Uterus (tissue), 4 donors: ENCODE results near the gene UBASH3A. TPM values are rescaled to one million over a fixed set of nuclear protein-coding genes. Genes with fewer than 3 reads are reported as not detected.

Source experiments
- DNase-seq, 2 donors: peaks; one replicate each; pipeline ENCODE4 v3.0.0-alpha.2; 2019 to 2020
- H3K27ac ChIP-seq, 2 donors: fragments of 200-600 bp; sonication (generic); 1 replicate in 1 of 2; 2 replicates in 1 of 2; pipeline ENCODE4 v1.5.1; 2016 to 2018
- H3K27me3 ChIP-seq, 2 donors: fragments of 200-600 bp; sonication (generic); one replicate each; pipeline ENCODE4 v1.5.1; 2018 to 2019; ENCODE audit warnings: control low read depth in 1 of 2
- H3K36me3 ChIP-seq, 2 donors: fragments of 200-600 bp; sonication (generic); one replicate each; pipeline ENCODE4 v1.5.1; 2019; ENCODE audit warnings: control low read depth in 1 of 2
- H3K4me1 ChIP-seq, 2 donors: fragments of 200-600 bp; sonication (generic); one replicate each; pipeline ENCODE4 v1.5.1; 2018 to 2019; ENCODE audit warnings: control low read depth in 1 of 2
- H3K4me3 ChIP-seq, 2 donors: fragments of 200-600 bp; sonication (generic); 1 replicate in 1 of 2; 2 replicates in 1 of 2; pipeline ENCODE4 v1.5.1; 2018 to 2019; ENCODE audit warnings: mild to moderate bottlenecking in 1 of 2
- H3K9me3 ChIP-seq, 2 donors: fragments of 200-600 bp; sonication (generic); one replicate each; pipeline ENCODE4 v1.5.1; 2019; ENCODE audit warnings: control low read depth in 1 of 2
- POLR2A ChIP-seq, 2 donors: fragments of 450-650 bp; IDR thresholded peaks; one replicate each; pipeline ENCODE4 v1.6.1; 2016; ENCODE audit warnings: antibody characterized with exemption in 2 of 2, mild to moderate bottlenecking in 1 of 2, moderate library complexity in 1 of 2
- intact Hi-C: fragments of 100-400 bp; cut with DNase I; formaldehyde crosslinking; loops from one replicate; pipeline ENCODE4 v1.15.1; 2023; ENCODE audit warnings: low total_unique reads
- total RNA-seq, 4 donors: library from RNA; depleted of rRNA in 3 of 4; stranded (reverse); fragments of >200 nt in 3 of 4; gene quantifications; one replicate each; pipeline versions ENCODE4 v1.1.0 to v1.2.4, GENCODE V29; 2014 to 2023
- TF ChIP-seq, protein P1 (sequence below), 4 experiments: fragments of 200-600 bp in 2 of 4; fragments of 450-650 bp in 2 of 4; sonication (generic) in 2 of 4; IDR thresholded peaks; one replicate each; pipeline ENCODE4 v1.5.1; 2016 to 2019; ENCODE audit warnings: antibody characterized with exemption in 4 of 4, mild to moderate bottlenecking in 2 of 4, moderate library complexity in 1 of 4
- donor health status: DM: yes; HTN: yes; CAD: no.

The UBASH3A gene
- total RNA-seq, 4 donors from 2014 or later, result 0.79 to 1.0 TPM; not detected in 2

DNA sequence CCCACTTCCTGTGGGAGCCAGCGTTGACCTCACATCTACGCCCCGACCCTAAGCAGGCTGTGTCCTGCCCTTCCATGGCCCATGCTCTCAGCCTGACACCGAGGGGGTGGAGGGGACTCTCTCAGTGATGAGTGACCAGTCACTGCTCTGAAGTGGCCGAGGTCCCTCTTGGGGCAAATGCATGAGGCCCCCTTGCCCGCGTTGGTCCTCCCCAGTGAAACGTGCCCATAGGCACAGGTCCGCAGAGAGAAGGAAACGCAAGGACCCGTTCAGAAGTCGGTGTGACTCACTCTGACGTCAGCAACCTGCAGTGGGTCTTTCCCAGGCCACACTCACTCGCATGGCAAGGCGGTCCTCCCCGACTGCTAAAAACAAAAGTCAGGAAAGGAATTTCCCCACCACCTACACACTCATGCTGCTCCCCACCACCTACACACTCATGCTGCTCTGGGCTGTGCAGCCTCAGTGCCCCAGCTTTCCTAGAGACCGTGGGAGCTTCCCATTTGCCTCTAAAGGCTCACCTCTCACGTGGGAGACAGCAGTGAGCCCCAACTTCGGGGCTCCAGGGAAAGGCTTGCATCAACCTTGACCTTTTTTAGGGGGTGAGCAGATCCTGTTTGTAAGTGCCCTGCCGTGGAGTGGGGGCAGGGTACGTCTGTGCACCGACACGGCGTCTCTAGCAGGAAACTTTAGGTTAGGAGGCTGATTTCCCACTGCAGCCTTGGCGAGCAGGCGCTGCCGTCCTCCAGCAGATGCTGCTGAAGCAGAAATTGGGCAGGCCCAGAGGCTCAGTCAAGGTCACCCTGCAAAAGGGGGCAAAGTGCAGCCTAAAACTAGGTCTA, 11.4 kb downstream of the UBASH3A start:
- no peaks in the 10 kb centered on the region for H3K4me1 ChIP-seq
- intact Hi-C loops, result no loop called here
- peaks cover 0 to 5% of the 10 kb centered on the region in 2 donors for H3K27me3 ChIP-seq
- H3K36me3 ChIP-seq, result no peaks in the 10 kb centered on the region
- TF ChIP-seq, protein P1, sequence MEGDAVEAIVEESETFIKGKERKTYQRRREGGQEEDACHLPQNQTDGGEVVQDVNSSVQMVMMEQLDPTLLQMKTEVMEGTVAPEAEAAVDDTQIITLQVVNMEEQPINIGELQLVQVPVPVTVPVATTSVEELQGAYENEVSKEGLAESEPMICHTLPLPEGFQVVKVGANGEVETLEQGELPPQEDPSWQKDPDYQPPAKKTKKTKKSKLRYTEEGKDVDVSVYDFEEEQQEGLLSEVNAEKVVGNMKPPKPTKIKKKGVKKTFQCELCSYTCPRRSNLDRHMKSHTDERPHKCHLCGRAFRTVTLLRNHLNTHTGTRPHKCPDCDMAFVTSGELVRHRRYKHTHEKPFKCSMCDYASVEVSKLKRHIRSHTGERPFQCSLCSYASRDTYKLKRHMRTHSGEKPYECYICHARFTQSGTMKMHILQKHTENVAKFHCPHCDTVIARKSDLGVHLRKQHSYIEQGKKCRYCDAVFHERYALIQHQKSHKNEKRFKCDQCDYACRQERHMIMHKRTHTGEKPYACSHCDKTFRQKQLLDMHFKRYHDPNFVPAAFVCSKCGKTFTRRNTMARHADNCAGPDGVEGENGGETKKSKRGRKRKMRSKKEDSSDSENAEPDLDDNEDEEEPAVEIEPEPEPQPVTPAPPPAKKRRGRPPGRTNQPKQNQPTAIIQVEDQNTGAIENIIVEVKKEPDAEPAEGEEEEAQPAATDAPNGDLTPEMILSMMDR (IDR thresholded peaks at IDR 0.05), result no peak
- TF ChIP-seq POLR2A (IDR thresholded peaks at IDR 0.05), result no peak
- no peak overlapping the region for H3K27ac ChIP-seq
- no peaks in the 10 kb centered on the region for H3K9me3 ChIP-seq
- DNase-seq, result no peak
- H3K4me3 ChIP-seq, result no peak overlapping the region

DNA sequence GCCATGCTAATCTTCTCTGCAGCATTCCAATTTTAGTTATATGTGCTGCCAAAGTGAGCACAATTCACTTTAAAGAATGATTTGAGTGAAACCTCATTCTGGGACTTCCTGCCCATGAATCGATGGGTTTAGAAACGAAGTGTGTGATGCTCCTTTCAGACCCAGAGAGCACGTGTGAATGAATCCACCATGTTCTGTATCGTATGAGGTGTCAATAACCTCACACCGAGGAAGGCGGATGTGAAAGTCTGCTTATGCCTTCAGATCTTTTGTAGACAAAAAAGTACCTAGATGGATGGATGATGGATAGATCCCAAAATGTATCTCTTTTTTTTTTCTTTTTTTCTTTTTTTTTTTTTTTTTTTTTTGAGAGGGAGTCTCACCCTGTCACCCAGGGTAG, 13.8 kb downstream of the UBASH3A start:
- H3K4me1 ChIP-seq, result no peaks in the 10 kb centered on the region
- no peak for DNase-seq
- H3K9me3 ChIP-seq, result peaks cover 0 to 4% of the 10 kb centered on the region in 2 donors
- no peak overlapping the region for H3K27ac ChIP-seq
- no peaks in the 10 kb centered on the region for H3K27me3 ChIP-seq
- TF ChIP-seq, protein P1 (IDR thresholded peaks at IDR 0.05), result no peak
- TF ChIP-seq POLR2A (IDR thresholded peaks at IDR 0.05), result no peak
- intact Hi-C loops, result no loop called here
- H3K4me3 ChIP-seq, result no peak overlapping the region
- H3K36me3 ChIP-seq, result no peaks in the 10 kb centered on the region

GRCh38 chr21:42418886-42419285, 15.2 kb downstream of the UBASH3A start:
- Histone ChIP-seq H3K9me3 (peaks cover 0 to 4% of the 10 kb centered on the region in 2 donors), H3K27me3 (no peaks in the 10 kb centered on the region), H3K4me1 (no peaks in the 10 kb centered on the region), H3K4me3 (no peak overlapping the region), H3K27ac (no peak overlapping the region), H3K36me3 (no peaks in the 10 kb centered on the region)
- intact Hi-C loops, result no loop called here
- TF ChIP-seq POLR2A (IDR thresholded peaks at IDR 0.05), result no peak
- TF ChIP-seq, protein P1 (IDR thresholded peaks at IDR 0.05), result no peak
- no peak for DNase-seq

DNA sequence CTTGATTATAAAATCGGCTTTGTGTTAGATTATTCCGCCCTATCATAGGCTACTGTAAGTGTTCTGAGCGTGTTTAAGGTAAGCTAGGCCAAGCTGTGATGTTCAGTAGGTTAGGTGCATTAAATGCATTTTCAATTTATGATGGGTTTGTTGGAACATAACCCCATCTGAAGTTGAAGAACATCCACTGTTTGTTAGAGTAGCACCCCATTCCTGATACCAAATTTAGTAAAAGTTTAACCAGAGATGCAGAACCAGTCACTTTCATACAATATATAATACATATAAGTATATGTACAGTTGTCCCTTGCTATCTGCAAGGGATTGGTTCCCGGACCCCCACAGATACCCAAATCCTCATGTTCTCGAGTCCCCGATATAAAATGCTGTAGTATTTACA, 16.1 kb downstream of the UBASH3A start:
- no peaks in the 10 kb centered on the region for H3K27me3 ChIP-seq
- no peak overlapping the region for H3K27ac ChIP-seq
- H3K4me3 ChIP-seq, result no peak overlapping the region
- no peak for TF ChIP-seq POLR2A (IDR thresholded peaks at IDR 0.05)
- TF ChIP-seq, protein P1 (IDR thresholded peaks at IDR 0.05), result no peak
- no peaks in the 10 kb centered on the region for H3K4me1 ChIP-seq
- intact Hi-C loops, result no loop called here
- H3K36me3 ChIP-seq, result no peaks in the 10 kb centered on the region
- DNase-seq, result no peak
- peaks cover 0 to 4% of the 10 kb centered on the region in 2 donors for H3K9me3 ChIP-seq

- Histone ChIP-seq H3K4me3 (no peak overlapping the region), H3K36me3 (no peaks in the 10 kb centered on the region), H3K27me3 (no peaks in the 10 kb centered on the region), H3K9me3 (peaks cover 0 to 4% of the 10 kb centered on the region in 2 donors), H3K4me1 (no peaks in the 10 kb centered on the region), H3K27ac (no peak overlapping the region)
- DNase-seq, result no peak
- TF ChIP-seq POLR2A (IDR thresholded peaks at IDR 0.05), result no peak
- TF ChIP-seq, protein P1 (IDR thresholded peaks at IDR 0.05), result no peak
- intact Hi-C loops, result no loop called here
Measured at GRCh38 chr21:42421018-42421793, 17.5 kb downstream of the UBASH3A start.
